ENCODE data around the gene MUCL1.

- TF ChIP-seq POLR2A (IDR thresholded peaks at IDR 0.05; ENCODE audit: extremely low read depth, insufficient read length): no peak
- no peak for TF ChIP-seq CTCF (IDR thresholded peaks at IDR 0.05; ENCODE audit: low read depth, low read length)
- TF ChIP-seq MAX (IDR thresholded peaks at IDR 0.05; ENCODE audit: low read depth, low read length): no peak
Measured at GRCh38 chr12:54891717-54892478, 37.6 kb downstream of the MUCL1 start.

Measured in NB4 (cell line).